Measurements from ENCODE around the gene TMTC1.

The TMTC1 gene

DNA sequence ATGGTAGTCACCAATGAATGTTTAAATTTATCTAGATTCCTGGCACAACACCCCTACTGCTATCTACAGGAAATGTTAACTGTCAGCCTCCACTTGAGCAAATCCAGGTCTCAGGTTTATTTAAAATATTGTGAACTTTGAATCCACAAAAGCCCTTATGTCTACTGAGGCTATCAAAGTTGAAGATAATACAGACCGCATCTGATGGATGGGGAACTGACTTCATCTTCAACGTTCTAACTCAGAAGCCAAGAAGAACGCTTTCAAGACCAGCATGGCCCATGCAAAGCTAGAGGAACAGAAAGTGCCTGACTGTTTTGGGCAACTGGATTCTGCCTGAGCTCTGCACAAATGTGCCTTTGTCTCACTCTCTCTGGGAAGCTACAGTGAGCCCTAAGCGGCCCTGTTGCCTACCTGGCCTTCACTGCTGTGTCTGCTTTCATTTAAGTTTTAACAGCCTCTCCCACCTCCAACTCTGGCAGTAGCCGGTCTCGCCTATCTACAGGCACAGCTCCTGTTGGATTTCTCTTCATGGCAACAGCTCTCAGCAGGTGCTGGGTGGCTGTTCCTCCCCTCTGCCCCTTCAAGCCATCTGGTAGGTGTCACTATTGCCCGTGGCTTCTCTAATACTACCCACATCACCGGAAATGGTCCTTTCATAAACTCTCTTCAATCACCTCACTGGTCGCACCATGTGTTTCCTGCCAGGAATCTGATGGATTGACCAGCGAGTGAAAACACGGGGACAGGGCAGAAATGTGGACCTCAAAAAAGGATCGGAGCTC is 174.1 kb downstream of the TMTC1 start:
- no peak for DNase-seq

DNA sequence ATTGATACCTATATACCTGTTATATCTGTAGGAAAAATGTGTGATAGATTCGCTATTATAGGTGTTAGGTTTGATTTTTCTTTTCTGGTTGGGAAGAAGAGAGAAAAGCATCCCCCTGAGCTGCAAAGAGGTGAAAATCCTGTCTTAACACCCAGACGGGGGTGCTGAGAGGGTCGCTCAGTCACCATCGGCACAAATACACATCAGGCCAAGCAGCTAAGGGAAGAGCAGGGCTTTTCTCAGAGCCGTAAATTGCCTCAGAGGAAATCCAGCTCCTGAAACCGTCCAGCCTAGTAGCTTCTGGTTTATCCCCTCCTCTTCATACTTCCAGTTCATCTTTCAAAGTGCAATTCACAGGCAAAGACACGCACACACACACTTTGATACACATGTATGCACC is 175.2 kb downstream of the TMTC1 start:
- DNase-seq = no peak

DNA sequence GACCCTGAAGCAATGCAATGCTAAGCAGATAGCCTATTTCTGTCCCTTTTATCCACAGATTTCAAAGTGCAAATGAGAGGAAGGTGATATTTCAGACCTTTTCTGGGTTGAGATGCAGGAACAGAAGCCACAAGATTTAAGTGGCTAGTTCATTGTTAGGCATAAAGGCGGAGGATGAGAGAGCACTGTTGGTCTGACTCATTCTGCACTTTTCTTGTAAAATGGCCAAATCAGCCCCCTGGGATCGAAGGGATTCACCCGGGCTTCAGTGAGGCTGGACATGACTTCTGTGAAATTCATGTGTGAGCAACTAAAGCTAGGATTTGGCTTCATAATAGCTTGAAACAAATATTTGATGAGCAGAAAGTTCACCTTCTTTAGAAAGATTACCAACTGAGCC is 184.4 kb downstream of the TMTC1 start:
- DNase-seq = no peak

DNA sequence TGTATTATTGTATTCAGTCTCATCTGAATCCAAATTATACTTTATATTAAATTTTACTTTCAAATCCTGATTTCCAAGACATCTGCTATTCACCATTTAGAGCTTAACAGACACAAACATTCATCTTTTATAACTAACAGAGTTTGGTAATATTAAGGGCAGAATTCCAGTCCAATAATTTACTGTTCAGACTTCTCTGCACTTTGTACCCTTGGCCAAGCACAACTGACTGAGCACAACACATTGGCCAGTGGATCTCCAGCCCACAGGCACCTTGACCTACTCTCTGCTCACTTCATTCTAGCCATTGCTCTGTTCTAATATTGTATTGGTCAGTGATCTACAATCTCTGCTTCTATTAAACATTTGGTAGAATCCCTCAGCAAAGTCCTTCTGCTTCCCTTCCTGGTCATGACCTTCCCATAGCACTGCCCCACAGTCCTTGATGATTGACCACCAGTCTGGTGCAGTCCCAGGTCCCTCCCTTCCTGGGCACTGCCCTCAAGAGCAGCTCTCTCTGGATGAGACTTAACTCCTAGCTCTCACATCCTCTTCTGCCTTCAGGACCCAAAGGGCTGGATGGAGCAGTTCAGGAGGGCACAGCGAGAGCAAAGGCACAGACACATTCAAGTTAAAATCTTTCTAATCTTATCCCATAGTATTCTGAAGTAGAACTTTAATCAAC is 188.5 kb downstream of the TMTC1 start:
- no peak for DNase-seq

DNA sequence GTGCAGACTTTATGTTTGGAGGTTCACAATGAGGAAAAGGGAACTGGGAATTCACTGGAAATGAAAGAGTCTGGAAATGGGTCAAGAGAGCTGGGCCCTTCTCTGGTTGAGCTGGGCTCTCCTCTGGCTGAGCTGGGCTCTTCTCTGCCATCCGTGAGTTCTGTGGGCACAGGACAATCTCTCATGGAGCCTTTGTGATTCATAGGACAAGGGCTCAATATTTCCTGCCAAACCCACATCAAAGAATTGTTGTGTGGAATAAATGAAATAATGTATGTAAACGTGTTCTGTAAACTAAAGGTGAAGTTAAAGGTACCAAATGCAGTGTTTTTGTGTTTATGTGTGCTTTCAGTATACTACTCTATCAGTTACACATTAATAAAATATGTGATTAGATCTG is 190.7 kb downstream of the TMTC1 start:
- DNase-seq = no peak

- no peak for DNase-seq
Measured at GRCh38 chr12:29591140-29592020, 192.4 kb downstream of the TMTC1 start.

- DNase-seq = no peak
Measured at GRCh38 chr12:29589851-29590250, 193.9 kb downstream of the TMTC1 start.

DNA sequence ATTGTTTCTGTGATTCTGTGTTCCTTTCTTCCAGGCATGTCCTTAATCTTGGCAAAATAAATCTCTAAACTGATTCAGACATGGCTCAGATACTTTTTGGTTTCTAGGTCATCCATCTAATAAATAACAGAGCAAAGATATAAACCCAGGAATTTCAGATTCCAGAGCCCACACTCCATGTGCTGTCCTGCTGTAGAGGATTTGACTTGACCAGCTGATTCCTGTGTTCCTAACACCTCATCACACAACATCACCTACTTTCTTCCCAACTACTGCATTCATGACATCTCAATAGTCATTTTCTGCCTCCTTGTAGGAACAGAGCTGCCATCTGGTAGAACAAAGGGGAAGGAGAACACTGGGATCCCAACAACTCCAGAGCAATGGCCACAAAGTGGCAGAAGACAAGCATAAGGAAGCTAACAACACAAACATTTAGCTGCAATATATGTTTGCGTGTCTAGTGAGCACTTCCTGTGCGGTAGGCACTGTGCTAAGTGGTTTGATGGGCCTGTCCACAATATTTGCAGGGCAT is 194.4 kb downstream of the TMTC1 start:
- no peak for DNase-seq

DNA sequence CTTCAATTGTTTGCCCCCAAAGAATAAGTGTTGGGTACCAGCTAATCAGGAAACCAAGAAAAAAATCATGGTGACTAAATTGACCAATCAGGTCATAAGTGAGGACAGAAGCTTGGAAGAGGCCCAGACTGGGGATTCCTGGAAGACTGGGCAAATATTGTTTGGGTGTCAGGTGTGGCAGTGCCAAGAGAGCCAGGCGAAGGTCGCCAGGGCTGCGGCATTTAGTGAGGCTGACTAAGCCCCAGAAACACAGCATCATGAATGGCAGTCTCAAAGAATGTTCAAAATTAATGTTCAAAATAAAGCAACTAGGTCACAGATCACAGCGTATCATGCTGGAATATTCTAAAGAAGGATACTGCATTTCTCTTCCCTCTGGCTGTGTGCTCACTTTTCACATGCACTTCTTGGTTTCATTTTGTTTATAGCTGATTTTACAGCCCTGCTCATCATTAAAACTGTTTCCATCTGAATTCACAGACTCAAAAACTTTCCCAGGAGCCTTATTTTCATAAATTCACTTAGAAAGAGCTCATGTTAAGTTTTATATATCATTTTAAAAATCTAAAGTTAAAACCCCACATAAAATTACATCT is 201.0 kb downstream of the TMTC1 start:
- DNase-seq = no peak

- DNase-seq = no peak
Measured at GRCh38 chr12:29582146-29582545, 201.6 kb downstream of the TMTC1 start.

- no peak for DNase-seq
Measured at GRCh38 chr12:29581631-29582030, 202.1 kb downstream of the TMTC1 start.

DNA sequence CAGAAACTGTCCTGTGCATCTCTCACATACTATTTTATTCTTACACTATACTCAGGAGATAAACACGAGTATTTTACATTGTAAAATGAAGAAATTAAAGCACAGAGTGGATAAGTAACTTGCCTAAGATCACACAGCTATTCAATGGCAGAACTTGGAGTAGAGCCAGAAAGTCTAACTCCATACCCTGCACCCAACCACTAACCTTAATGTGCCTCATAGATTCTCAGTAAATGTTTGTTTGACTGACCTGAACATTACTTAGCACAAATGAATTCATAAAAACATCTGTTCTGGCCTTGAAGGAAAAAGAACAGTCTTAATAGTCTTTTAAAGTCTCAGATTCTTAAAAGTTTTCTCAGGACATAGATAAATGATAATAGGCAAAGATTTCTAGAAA is 202.8 kb downstream of the TMTC1 start:
- DNase-seq = no peak

DNA sequence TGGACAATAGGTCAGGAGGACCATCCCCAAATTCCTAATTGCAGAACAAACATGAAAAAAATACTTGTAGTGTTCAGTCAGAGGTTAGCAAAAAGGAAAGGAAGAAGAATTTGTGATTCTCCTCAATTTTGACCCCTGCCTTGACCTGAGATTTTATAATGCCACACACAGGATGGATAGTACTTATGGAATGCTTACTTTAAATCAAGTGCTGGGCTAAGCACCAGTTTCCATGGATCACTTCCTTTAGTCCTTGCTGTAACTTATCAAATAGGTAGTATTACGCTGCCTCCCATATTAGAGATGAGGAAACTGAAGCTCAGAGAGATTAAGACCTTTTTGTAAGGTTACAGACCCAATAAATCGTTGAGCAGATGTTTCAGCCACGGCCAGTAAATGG is 205.0 kb downstream of the TMTC1 start:
- DNase-seq = no peak

GRCh38 chr12:29578070-29578469 is 205.7 kb downstream of the TMTC1 start:
- DNase-seq = no peak

DNA sequence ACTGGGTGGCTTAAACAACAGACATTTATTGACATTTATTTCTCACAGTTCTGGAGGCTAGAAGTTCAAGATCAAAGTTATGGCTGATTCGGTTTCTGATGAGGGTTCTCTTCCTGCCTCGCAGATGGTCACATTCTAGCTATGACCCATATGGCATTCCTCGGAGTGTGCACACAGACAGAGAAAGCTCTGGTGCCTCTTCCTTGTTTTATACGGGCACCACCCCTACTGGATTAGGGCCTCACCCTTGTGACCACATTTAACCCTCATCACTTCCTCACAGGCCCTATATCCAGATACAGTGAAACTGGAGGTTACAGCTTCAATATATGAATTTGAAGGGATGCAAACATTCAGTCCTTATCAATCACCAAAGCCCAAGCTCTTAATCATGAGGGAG is 209.2 kb downstream of the TMTC1 start:
- no peak for DNase-seq

GRCh38 chr12:29572938-29573337 is 210.8 kb downstream of the TMTC1 start:
- no peak for DNase-seq

DNA sequence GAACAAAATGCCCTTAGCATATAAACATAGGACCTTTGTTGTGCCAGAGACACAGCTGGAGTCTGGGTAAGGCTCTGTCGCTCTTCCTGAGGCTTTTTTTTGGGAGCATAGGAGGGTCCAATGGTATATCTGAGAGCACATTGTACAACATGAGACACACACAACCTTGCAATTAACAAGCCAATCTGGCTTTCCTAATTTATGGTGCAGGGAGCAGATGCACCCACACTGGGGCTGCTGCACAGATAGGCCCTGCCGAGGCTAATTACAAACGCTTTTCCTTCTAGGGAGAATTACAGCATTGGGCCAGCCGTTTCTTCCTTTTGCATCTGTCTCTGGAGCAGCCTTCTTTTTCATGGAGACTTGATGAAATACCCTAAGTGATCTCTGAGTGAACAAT is 211.3 kb downstream of the TMTC1 start:
- no peak for DNase-seq

DNA sequence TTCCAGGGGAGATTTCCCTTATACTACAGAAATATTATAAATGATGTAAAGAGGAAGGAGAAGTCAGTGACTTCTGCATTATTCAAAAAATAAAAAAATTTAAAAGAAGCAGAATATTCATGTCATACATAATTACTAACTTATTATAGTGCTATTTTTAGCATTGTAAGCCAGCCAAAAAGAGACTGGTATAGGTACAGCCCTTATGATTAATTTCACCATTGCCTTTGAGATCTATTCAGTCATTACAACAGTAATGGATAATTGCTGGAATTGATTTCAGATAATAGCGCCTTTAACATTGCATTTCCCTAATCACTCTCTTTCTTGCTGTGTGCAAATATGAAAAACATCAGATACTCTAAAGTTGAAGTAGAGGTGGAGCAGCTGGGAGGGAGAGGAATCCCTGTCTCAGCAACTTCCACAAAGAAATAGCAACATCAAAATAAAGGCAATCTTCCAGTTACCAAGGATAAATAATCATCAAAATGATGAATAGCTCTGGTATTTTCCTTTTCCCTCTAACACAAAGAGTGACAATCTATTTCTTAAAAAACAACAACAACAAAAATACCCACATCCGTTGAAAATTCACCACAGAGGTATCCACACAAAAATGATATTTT is 214.5 kb downstream of the TMTC1 start:
- no peak for DNase-seq

- no peak for DNase-seq
Measured at GRCh38 chr12:29566441-29566840, 217.3 kb downstream of the TMTC1 start.

GRCh38 chr12:29565727-29566126 is 218.0 kb downstream of the TMTC1 start:
- no peak for DNase-seq

- DNase-seq = no peak
Measured at GRCh38 chr12:29564925-29565324, 218.8 kb downstream of the TMTC1 start.

DNA sequence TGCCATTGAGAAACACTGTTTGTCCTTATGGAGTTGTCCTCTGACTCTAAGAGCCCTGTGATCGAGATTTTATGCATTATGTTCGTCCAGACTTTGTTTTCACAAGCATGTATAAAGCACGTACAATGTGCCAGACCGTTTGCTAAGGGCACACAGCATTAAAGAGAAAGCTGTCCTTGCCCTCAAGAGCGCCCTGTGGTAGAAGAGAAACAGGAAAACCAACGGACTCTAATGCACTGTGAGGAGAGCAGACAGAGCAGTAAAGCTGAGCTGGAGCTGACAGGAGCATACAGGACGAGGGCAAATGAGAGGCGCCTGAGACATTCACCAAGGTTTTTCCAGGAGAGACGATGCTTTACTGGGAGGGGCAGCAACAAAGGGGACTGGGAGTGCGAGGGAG is 220.1 kb downstream of the TMTC1 start:
- DNase-seq = no peak

DNA sequence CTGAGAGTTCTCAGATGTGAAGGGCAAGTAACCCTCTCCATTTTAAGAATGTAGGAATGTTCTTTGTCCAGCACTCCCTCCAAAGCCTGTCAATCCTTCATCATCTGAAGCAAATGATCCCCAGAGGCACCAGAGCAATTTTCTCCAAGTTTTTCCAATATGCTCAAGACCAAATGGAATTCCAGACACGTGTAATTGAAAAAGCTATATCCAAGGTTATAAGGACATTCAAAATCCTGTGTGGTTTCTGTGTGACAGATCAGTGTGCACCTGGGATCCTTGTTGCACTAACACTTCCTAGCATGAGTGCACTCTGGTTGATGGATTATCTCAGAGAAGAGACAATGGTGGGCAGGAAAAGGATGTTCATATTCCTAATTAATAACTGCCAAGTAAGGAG is 220.7 kb downstream of the TMTC1 start:
- DNase-seq = no peak
